ENCODE results near the gene AIMP1. TPM values are rescaled to one million over a fixed set of nuclear protein-coding genes. Genes with fewer than 3 reads are reported as not detected.

AIMP1 gene
- total RNA-seq, 4 donors from 2014 or later = 26.5 to 33.0 (median 30.0) TPM

GRCh38 chr4:106277140-106277675, 39.1 kb upstream of the AIMP1 start:
- 73 to 77% methylated on average over 1 of the region's 1 CpG for WGBS, 2 donors
- H3K4me1 ChIP-seq = no peaks in the 10 kb centered on the region
- no peak for DNase-seq
- TF ChIP-seq POLR2A (IDR thresholded peaks at IDR 0.05) (no peak), CTCF (IDR thresholded peaks at IDR 0.05) (no peak)
- H3K27me3 ChIP-seq = no peaks in the 10 kb centered on the region
- no peaks in the 10 kb centered on the region for H3K36me3 ChIP-seq
- no peaks in the 10 kb centered on the region for H3K9me3 ChIP-seq
- intact Hi-C loops (cut with DNase I) = no loop called here
- H3K4me3 ChIP-seq (replicated peaks in 1 of 3) = no peak overlapping the region
- no peak overlapping the region for H3K27ac ChIP-seq

GRCh38 chr4:106284227-106284626, 32.1 kb upstream of the AIMP1 start:
- Histone ChIP-seq H3K9me3 (no peaks in the 10 kb centered on the region), H3K4me3 (replicated peaks in 1 of 3) (no peak overlapping the region), H3K4me1 (no peaks in the 10 kb centered on the region), H3K27ac (no peak overlapping the region), H3K36me3 (no peaks in the 10 kb centered on the region), H3K27me3 (no peaks in the 10 kb centered on the region)
- DNase-seq = no peak
- WGBS, 2 donors = 83 to 89% methylated on average over 3 of the region's 3 CpGs
- no peak for TF ChIP-seq POLR2A (IDR thresholded peaks at IDR 0.05)
- TF ChIP-seq CTCF (IDR thresholded peaks at IDR 0.05) = no peak
- intact Hi-C loops (cut with DNase I) = no loop called here

GRCh38 chr4:106286611-106287010, 29.7 kb upstream of the AIMP1 start:
- TF ChIP-seq POLR2A (IDR thresholded peaks at IDR 0.05) = no peak
- TF ChIP-seq CTCF (IDR thresholded peaks at IDR 0.05) = no peak

GRCh38 chr4:106287353-106287969, 28.9 kb upstream of the AIMP1 start:
- Histone ChIP-seq H3K27me3 (no peaks in the 10 kb centered on the region), H3K4me1 (no peaks in the 10 kb centered on the region), H3K36me3 (no peaks in the 10 kb centered on the region), H3K4me3 (replicated peaks in 1 of 3) (no peak overlapping the region), H3K27ac (no peak overlapping the region), H3K9me3 (no peaks in the 10 kb centered on the region)
- no peak for DNase-seq
- intact Hi-C loops (cut with DNase I) = no loop called here
- no peak for TF ChIP-seq POLR2A (IDR thresholded peaks at IDR 0.05)
- TF ChIP-seq CTCF (IDR thresholded peaks at IDR 0.05) = no peak

More at GRCh38 chr4:106286611-106287010, 29.7 kb upstream of the AIMP1 start:
- Histone ChIP-seq H3K27ac (no peak overlapping the region), H3K36me3 (no peaks in the 10 kb centered on the region), H3K4me1 (no peaks in the 10 kb centered on the region), H3K27me3 (no peaks in the 10 kb centered on the region), H3K9me3 (no peaks in the 10 kb centered on the region), H3K4me3 (replicated peaks in 1 of 3) (no peak overlapping the region)
- intact Hi-C loops (cut with DNase I) = no loop called here
- 94 to 98% methylated on average over 8 of the region's 8 CpGs for WGBS, 2 donors
- DNase-seq = no peak

DNA sequence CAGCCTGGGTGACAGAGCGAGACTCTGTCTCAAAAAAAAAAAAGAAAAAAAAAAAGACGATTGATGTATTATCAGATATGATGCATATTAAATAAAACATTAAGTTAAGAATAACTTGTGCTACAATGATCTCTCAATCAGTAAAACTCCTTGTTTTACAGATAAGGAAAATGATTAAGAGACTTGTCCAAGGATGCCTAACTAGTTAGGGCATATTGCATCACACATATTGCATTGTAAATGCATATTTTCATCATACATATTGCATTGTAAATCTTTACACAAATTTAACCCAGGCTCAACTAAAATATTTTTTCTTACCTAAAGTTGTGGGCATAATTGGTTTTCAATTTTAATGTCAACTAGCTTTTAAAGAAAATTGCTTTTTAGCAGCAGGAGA, 26.6 kb upstream of the AIMP1 start:
- Histone ChIP-seq H3K27ac (no peak overlapping the region), H3K36me3 (peaks cover 8 to 9% of the 10 kb centered on the region in 2 donors), H3K4me3 (replicated peaks in 1 of 3) (no peak overlapping the region), H3K27me3 (no peaks in the 10 kb centered on the region), H3K4me1 (no peaks in the 10 kb centered on the region), H3K9me3 (no peaks in the 10 kb centered on the region)
- intact Hi-C loops (cut with DNase I) = no loop called here
- TF ChIP-seq POLR2A (IDR thresholded peaks at IDR 0.05) (no peak), CTCF (IDR thresholded peaks at IDR 0.05) (no peak)
- WGBS, 2 donors = 97 to 98% methylated on average over 2 of the region's 2 CpGs
- DNase-seq = no peak
